Skin epidermis (tissue), 12 donors: Measurements from ENCODE around the gene SH3GLB1.
"Not testable (repeated sequence)": the region's sequence is repeated elsewhere in the genome, so short reads cannot be mapped to it uniquely, and the experiment has no call there.

Source experiments
- H3K27ac ChIP-seq, 21 experiments: fragments of 200-600 bp; sonication (generic) in 11 of 21; one replicate each; pipeline ENCODE4 v1.5.0; 2020; ENCODE audit warnings: mild to moderate bottlenecking in 3 of 21, inconsistent platforms in 2 of 21, moderate library complexity in 2 of 21
- H3K4me3 ChIP-seq, 7 experiments: fragments of 200-600 bp; sonication (generic) in 2 of 7; one replicate each; pipeline ENCODE4 v1.5.0; 2020; ENCODE audit warnings: inconsistent platforms in 2 of 7, mild to moderate bottlenecking in 2 of 7, moderate library complexity in 1 of 7

Gene SH3GLB1

DNA sequence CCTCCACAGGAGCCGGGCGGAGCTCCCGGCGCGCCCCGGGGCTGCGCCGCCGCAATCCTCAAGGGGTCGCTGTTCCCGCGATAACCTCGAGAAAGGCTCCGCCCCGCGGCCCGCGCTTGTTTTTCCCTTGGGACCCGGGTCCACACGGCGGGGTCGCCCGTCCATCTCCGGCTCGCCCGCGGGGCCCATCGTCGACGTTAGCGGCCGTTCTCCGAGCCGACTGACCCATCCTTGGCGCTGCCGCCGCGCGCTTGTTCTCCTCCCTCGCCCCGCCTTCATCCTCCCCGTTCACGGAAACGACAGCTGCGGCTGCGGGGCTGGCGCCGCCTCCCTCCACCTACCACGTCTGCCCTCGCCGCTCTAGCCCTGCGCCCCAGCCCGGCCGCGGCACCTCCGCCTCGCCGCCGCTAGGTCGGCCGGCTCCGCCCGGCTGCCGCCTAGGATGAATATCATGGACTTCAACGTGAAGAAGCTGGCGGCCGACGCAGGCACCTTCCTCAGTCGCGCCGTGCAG, at the start of gene SH3GLB1:
TSS of gene SH3GLB1 (plus strand) at position 119 of the 514 bp plus-strand sequence. CDS start at position 443, 324 bp downstream.
- Histone ChIP-seq H3K27ac (peak within 1 kb of the TSS; percentile 96 to 100 (median 98)), H3K4me3 (peak within 1 kb of the TSS; percentile 63 to 95 (median 88))

DNA sequence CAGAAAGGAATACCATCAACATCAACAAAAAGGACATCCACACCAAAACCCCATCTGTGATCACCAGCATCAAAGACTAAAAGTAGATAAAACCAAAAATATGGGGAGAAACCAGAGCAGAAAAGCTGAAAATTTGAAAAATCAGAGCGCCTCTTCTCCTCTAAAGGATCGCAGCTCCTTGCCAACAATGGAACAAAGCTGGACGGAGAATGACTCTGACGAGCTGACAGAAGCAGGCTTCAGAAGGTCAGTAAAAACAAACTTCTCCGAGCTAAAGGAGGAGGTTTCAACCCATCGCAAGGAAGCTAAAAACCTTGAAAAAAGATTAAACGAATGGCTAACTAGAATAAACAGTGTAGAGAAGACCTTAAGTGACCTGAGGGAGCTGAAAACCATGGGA, 46.0 kb upstream of the SH3GLB1 start:
- H3K4me3 ChIP-seq: not testable (repeated sequence)

DNA sequence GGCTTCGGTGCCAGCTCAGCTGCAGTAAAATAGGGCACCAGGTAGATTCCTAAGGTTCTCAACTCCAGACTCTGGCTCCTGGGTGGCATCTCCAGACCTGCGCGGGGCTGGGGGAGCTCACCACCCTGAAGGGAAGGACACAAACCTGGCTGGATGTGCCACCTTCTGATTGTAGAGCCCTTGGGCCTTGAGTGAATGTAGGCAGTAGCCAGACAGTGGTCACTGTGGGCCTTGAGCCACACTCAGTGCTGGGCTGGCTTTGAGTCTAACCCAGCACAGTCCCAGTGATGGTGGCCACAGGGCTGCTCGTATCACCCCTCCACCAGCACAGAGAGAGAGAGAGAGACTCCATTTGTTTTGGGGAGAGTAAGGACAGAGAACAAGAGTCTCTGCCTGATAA, 38.0 kb upstream of the SH3GLB1 start:
- Histone ChIP-seq H3K27ac (no peak overlapping the region), H3K4me3 (no peak overlapping the region)

More for the DNA sequence above, 46.0 kb upstream of the SH3GLB1 start:
- not testable (repeated sequence) for H3K27ac ChIP-seq

DNA sequence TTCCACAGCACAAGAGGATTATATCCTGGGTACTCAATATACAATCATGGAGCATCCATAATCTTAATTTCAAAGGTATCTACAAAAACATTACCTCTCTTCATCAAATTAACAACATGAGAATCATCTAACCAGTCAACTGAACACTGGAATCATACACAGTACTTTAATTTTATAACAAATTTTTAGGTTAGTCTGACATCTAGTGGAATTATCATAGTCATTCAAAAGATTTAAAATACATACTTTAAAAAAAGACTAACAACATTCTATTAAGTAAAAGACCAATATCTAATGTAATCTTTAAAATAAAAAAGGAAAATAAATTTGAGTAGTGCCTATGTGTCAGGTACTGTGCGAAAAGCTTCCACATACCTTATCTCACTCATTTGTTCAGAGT, 16.8 kb upstream of the SH3GLB1 start:
- Histone ChIP-seq H3K27ac (no peak overlapping the region), H3K4me3 (no peak overlapping the region)

DNA sequence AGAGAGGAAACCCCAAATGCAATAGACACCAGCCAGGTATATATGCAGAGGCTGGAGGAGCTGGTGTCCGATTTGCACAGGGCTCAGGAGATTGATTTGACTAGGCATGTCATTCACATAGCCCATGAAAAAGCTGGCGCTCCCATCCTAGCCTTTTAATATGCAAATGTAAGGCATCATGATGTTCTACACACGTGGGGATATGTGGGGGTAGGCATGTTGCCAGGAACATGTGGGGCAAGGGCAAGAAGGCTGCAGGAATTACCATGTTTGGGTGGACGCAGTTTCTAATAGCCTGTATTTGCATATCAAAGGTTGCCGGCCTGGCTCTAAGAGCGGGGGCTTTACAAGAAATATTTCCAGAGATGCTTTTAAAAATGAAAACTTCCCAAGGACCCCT, 11.7 kb upstream of the SH3GLB1 start:
- H3K27ac ChIP-seq: no peak overlapping the region
- no peak overlapping the region for H3K4me3 ChIP-seq

DNA sequence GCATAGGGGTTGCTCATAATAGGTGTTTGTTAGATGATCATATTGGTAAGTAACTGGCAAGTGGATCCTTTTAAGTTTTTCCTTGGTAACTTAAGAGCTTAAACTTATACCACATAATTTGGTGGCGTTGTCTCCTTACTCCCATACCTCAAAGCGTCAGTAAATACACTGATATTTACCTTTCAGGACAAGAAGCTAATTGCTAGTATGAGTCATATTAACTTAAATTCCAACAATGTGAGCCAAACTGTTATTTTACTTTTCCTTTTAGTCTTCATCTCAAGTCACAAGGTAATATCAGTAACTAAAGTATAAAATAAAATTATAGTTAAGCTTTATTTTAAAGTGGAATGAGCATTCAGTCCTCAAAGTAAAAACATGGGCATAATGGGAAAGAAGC, 9.0 kb upstream of the SH3GLB1 start:
- Histone ChIP-seq H3K27ac (no peak overlapping the region), H3K4me3 (no peak overlapping the region)

DNA sequence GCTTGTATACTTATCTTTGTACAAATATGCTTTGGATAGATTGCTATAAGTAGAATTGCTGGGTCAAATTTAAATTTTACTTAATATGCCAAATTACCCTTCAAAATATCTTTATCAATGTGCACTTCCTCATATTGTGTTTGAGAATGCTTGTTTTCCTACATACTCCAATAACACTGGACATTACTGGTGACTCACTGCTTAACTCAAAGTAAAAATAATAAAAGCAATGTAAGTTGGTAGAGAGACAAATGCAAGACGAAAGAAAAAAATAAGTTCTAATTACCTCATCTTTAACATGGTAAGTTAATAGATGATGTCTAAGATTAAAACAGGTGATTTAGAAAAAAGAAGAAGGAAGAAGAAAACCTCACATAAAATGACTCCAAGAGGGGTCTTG, 7.9 kb upstream of the SH3GLB1 start:
- H3K4me3 ChIP-seq: no peak overlapping the region
- H3K27ac ChIP-seq: no peak overlapping the region

DNA sequence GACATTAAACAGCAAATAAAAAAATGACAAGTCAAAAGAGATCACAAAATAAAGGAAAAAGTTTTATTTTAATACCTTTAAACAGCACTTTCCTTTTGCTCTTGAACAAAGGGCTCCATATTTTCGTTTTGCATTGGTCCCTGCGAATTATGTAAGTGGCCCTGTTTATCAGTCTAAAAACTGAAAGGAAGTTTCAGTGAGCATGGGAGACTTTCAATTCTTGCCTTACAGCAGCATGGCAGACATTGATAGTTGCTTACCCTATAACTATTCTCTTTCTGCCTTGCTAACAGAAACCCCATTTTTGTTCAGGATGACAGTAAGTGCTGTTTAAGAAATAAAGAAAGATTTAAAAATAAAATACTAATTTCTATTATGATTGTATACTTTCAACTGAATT, 5.2 kb upstream of the SH3GLB1 start:
- no peak overlapping the region for H3K4me3 ChIP-seq

DNA sequence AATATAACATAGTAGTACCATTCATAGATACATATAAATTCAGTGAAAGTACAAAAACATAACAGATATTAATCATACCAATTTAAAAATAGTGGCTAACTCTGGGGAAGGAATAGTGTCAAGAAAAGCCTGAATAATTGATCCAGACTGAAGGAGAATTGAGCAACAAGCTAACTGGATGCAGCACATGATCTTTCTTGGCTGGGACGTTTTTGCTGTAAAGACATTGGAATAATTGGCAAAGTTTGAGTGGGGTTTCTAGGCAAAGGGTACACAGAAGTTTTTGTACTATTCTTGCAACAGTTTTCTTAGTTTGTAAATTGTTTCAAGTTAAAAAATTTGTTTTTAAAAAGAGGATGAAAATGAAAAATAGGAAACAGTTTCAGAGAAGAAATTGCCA, 2.6 kb upstream of the SH3GLB1 start:
- no peak overlapping the region for H3K27ac ChIP-seq

More for the DNA sequence above, 5.2 kb upstream of the SH3GLB1 start:
- no peak overlapping the region for H3K27ac ChIP-seq

DNA sequence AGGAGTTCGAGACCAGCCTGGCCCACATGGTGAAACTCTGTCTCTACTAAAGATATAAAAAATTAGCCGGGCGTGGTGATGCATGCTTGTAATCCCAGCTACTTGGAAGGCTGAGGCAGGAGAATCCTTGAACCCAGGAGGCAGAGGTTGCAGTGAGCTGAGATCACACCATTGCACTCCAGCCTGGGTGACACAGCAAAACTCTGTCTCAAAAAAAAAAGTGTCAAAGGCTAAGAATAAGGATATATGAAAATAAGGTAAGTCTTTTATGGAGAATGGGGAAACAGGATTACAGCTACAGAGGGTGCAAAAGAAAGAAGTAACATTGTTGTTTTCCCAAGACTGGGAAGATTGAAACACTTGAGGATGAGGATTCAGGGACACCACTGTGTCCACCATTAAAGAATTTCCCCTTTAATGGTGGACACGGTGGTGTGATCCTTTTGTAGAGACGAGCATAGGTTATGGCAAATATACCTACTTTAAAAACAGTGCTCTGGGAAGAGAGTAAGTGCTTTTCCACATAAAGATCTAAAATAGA, 1.4 kb upstream of the SH3GLB1 start:
- H3K27ac ChIP-seq: peak overlapping the region in 7 of 21 experiments; percentile 98 to 99 (median 99)

More for the DNA sequence above, 2.6 kb upstream of the SH3GLB1 start:
- H3K4me3 ChIP-seq: no peak overlapping the region

DNA sequence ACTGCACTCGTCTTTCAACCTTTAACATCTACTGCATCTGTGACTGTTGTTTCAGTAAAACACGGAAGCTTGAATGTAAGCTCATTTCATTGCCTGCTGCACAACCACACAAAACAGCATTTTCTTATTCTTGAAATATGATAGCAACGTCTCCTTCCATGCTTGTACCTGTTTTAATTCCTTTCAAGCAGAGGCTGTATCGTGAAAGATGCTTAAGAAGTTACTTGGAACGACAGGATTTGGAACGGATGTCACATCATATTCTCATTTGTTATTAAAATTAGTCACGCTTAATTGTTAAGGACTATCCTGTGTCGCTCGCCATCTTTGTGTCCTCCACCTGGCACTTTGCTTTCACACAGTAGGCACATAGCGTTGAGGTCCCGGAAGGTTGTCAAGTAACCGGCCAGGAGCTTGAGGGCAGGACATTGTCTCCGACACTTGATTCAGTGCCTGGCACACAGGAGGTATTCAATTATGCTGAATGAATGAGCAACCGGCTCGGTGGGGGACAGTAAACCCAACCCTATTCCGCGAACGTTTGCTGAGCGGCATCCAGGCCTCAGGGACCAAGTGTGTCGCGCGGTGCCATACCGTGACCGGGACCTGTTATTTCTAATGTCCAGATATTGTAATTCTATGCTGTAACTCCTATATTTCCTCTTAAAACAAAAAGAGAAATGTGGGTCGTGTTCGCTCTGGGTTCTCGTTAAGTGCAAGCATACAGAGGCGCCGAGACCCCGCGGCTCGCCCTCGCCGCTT, 499 bp upstream of the SH3GLB1 start:
- H3K4me3 ChIP-seq: peak overlapping the region; percentile 63 to 95 (median 88)
- H3K27ac ChIP-seq: peak overlapping the region; percentile 96 to 100 (median 98)

More for the DNA sequence above, 1.4 kb upstream of the SH3GLB1 start:
- H3K4me3 ChIP-seq: not testable (repeated sequence)

DNA sequence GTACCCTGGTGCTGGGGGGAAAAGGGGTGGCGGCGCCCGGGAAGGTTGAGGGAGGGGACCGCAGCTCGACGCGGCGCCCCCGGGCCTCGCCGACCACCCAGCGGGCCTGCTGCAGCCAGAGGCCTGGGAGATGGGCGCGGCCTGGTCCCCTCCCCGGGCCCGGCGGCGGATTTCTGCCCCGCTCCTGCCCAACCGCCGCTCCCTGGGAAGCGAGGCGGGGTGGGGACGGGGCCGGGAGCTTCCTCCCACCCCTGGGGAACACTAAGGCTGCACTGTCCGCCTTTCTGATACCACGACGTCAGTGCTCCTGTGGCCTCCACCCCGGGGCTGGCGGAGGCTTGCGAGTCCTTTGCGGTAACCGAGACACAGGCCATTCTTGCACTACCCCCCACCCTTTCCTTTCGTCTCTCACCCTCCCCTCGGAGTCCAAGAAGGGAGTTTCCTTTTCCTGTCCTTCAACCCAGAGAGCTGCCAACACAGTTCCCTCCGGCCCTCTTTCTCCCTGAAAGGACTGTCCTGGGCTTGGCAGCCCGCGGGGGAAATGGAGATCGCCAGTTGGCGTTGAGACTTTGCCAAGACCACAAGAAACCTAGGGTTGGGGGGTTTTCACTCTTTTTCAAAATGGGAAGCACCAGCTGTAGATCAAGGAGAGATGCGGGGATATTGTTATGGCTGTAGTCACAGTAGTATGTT, 742 bp downstream of the SH3GLB1 start:
- Histone ChIP-seq H3K4me3 (peak overlapping the region; percentile 63 to 95 (median 88)), H3K27ac (peak overlapping the region; percentile 96 to 100 (median 98))

DNA sequence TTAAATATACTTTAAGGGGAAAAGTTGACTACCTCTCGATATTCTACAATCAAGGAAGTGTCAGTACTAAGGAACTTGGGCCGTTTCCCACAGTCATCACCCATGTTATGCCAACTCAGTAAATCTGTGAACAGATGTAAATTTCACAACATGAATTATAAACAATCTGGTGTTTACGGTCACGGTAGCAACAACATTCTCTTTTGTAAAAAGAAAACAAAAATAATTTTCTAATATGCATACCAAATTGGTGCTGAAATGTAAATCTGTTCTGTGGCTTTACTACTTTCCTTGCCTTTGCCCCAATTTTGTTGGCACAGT, 1.2 kb downstream of the SH3GLB1 start:
- Histone ChIP-seq H3K4me3 (peak overlapping the region; percentile 63 to 95 (median 88)), H3K27ac (peak overlapping the region in 20 of 21 experiments; percentile 96 to 100 (median 98))

DNA sequence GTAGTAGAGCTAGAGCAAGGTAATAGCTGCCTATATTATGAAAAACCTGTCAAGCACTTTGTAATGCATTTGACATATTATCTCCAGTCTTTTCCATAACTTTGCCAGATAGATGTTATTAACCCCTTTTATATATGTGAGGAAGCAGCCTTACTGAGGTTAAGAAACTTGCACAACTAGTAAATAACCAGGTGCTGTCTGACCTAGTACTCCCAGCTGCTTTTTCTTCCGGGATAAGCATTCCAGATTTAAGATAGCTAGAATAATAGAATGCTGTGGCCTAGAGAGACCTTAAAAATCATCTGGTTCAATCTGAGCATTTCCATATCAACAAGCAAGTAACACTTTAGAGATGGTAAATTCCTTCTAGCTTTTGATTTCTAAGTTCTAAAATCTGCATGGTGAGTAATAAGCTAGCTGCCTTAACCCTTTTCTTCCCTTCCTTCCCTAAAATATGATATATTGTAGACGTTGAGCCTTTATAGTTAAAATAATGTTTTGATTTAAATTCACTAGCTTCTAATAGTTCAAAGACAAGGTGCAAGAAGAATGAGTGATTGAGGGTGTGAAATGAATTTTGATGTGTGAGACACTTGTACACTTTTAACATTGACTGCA, 1.8 kb downstream of the SH3GLB1 start:
- H3K4me3 ChIP-seq: peak overlapping the region; percentile 63 to 95 (median 88)
- H3K27ac ChIP-seq: peak overlapping the region in 18 of 21 experiments; percentile 96 to 100 (median 98)

DNA sequence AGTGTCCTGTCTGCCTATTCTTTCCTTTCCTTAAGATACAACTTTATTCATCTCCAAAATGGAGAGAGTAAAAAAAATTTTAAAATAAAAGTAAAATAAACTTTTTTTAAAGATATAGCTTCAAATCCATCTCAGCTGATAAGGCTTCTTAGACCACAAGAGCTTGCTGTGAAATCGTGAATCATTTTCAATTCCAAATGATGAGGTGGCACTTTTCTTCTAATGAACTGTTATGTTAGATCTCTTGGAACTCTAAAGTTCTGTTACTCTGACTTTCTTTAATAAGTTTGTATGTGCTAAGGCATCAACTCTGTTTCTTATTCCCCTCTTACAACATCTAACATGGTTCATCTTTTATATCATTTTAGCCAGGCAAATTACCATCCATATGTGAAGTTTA, 4.5 kb downstream of the SH3GLB1 start:
- Histone ChIP-seq H3K27ac (no peak overlapping the region), H3K4me3 (no peak overlapping the region)

DNA sequence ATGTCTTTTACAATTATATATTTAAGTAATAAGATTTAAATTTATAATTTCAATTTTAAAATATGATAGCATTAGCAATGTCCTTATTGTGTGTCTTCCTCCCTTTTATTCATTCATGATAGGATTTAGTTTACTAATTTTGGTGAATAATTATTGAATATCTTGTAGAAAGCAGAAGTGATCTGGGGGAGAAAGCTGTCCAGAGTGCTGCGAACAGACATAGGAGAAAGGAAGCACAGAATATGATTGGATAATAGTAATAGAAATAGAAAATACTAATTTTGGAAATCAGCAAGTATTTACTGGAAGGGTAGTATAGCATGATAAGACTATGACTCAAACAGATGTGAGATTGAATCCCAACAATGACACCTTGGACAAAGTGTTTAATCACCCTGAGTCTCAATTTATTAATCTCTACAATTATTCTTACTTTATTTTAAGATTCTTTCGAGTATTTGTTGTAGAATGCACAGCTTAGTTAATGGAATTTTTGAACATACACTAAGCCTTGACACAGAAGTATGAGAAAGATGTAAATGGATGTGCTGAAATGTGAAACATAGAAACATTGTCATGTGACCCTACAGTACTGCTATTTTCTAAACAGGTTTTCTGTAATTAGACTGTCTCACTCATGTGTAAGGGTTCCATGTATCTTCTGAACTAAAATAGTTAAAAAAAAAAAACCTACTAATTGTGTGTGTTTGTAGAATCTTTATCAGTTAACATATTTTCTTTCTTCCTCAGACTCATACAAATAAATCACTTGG, 7.9 kb downstream of the SH3GLB1 start:
- no peak overlapping the region for H3K4me3 ChIP-seq
- no peak overlapping the region for H3K27ac ChIP-seq

DNA sequence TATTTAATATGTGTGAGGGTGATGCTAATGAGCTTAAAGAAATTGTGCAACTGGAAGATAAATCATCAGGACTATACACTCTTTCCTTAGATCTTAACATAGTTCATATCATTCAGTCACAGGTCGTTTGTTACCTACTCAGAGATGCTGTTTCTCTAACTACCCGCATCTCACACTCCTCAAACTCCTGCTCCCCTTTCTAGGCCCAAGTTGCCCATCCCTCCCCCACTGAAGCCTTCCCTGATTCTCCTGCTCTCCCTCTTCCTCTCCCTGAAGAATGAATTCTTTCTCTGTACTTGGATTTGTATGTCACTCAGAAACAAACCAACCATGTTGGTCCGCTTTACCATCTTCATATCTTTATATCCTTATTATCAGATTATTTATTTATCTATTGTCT, 9.1 kb downstream of the SH3GLB1 start:
- H3K4me3 ChIP-seq: no peak overlapping the region
- no peak overlapping the region for H3K27ac ChIP-seq

DNA sequence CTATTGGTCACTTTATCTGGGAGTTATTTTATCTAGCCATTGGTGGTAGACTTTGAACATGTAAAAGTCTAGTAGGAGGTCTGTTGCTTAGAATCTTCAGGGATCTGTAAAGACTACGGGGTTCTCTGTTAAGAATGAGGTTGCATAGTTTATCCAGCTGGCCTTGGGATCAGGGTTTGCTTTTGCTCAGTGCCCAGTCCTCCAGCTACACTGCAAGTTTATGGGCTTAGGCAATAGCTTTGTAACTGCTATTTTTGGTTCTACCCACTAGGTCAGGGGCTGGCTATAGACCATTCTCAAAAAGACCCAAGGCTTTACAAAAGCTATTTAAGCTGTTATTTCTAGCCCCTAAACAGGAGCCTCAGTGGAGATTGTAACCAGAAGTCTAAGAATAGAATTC, 9.8 kb downstream of the SH3GLB1 start:
- H3K4me3 ChIP-seq: no peak overlapping the region

DNA sequence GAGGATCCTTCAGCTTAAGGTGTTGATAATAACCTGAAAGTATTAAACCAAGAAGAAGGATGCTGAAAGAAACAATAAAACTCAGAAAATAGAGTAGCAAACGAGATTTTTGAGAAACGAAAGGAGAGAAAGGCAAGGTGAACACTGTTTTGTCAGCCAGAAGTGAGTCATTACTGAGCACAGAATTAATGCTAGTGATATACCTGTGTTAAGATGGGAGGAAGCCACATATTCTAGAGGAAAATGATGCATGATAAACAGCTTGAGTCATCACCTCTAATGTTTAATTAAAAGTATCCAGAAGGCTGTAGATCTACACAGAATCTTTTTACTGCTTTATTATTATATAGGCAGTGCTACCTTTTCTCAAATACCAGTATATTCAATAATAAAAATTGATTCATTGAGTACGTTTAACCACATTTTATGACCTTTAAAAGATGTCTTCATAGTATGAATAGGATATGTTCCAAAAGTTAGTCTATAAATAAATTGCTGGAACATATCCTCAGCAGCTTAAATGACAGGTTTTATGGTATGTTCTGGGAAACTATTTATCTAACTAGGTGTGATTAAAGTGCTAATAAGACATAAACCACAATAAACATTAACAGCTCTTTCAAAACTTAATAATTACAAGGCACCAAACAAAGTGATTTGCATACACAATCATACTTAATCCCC, 10.3 kb downstream of the SH3GLB1 start:
- Histone ChIP-seq H3K4me3 (no peak overlapping the region), H3K27ac (peak overlapping the region in 1 of 21 experiments; percentile 7)

More for the DNA sequence above, 9.8 kb downstream of the SH3GLB1 start:
- H3K27ac ChIP-seq: peak overlapping the region in 1 of 21 experiments; percentile 7
